ENCODE results near the gene KCNK5.

Gene KCNK5

DNA sequence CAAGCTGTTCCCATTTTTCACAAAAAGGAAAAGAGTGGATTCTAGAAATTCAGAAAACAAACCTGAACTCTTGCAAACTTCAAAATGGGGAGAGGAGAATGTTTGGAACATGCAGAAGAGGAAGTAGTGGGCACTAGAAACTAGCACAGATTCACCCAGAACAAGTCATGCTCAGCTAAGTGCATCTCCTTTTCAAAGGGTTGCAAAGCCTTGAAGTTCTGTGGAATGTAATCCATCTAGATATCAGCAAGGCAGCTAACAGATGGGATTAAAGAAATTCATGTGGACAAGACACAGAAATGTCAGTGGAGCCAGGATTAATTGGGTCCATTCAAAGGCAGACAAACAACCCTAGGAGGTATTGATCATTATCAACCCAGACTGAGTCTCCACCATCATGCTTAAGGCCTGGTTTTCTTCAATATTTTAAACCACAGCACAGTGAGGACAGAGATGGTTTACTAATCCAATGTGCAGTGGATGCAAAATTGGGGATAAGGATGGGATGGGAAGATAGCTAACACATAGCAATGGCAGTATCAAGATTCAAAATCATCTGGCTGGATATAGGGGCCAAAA lies 31.3 kb downstream of the KCNK5 start:
- no peak for DNase-seq (ENCODE audit: low read depth)

DNA sequence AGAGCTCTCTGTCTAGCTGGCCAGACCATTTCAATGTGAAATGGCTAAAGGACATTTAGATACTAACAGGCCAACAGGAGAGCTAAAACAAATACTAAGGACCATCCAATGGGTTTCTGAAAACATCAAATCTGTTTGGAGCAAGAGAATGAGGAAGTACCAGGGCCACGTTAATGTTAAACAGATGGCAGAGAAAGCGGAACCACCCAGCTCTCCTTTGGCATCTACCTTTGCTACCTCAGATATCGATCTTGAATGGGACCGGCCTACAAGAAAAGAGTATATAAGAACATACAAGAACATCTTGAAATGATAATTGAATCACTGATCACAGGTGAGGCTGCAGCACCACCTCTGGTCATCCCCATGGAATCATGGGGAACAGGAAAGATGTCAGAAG lies 31.8 kb downstream of the KCNK5 start:
- no peak for DNase-seq (ENCODE audit: low read depth)

- no peak for DNase-seq (ENCODE audit: low read depth)
Measured at GRCh38 chr6:39196673-39197091, 32.6 kb downstream of the KCNK5 start.

DNA sequence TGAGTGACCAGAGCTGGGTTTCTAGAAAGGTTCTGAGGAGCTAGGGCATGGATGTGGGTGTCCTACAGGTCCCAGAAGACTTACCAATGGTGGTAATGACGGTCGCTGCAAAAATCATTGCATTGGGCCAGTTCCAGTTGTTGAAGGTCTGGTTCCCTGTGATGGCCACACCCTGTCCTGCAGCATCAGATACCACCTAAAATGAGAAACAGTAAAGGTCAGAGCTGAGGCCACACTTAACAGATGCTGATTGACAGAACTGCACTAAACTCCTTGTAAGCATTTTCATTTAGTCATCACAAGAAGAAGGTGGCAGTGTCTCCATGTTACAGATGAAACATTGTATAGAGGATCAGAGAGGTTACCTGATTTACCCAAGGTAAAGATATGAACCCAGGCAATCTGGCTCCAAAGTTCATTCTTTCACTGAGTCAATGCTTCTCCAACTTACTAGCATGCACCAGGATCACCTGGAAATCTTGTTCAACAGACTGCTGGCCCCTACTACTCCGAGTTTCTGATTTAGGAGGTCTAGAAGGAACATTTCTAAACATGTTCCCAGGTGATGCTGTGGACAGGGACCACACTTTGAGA lies 33.4 kb downstream of the KCNK5 start:
- DNase-seq (ENCODE audit: low read depth): no peak

- no peak for DNase-seq (ENCODE audit: low read depth)
Measured at GRCh38 chr6:39194466-39194865, 34.8 kb downstream of the KCNK5 start.

GRCh38 chr6:39193201-39193791 lies 36.0 kb downstream of the KCNK5 start:
- no peak for DNase-seq (ENCODE audit: low read depth)

GRCh38 chr6:39192736-39193135 lies 36.5 kb downstream of the KCNK5 start:
- no peak for DNase-seq (ENCODE audit: low read depth)

GRCh38 chr6:39191236-39191930 lies 37.9 kb downstream of the KCNK5 start:
- no peak for DNase-seq (ENCODE audit: low read depth)

DNA sequence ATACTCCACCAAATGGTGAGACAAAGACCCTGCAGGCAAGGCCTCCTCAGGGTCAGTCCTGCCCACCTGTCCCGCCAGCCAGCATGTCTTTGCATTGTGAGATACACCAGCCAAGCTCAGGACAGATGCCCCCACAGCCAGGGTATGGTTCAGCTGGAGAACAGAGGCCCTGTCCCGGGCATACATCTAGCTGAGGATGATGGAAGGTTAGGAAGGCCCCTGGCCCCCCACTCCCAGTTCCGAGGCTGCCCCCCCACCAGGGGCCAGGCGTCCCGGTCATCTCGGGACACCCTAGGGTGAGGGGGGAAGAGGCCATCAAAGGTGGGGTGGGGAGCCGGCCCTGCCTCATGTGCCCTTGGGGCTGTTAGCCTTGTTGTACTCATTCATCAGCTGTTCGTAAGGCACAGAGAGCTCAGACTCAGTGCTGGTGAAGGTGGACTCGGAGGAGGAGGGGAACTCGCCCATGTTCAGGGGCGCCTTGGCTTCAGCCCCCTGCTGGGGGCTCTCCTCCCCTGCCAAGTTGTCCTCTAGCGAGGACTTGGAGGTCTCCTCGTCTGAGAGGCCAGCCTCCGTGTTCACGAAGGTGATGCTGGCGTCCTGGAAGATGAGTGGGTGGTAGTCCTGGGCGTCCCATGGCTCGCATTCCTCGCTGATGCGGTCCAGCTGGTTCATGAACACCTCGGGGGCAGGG lies 38.6 kb downstream of the KCNK5 start:
- no peak for DNase-seq (ENCODE audit: low read depth)

- no peak for DNase-seq (ENCODE audit: low read depth)
Measured at GRCh38 chr6:39189915-39190544, 39.2 kb downstream of the KCNK5 start.

- DNase-seq (ENCODE audit: low read depth): no peak
Measured at GRCh38 chr6:39189131-39189530, 40.1 kb downstream of the KCNK5 start.

DNA sequence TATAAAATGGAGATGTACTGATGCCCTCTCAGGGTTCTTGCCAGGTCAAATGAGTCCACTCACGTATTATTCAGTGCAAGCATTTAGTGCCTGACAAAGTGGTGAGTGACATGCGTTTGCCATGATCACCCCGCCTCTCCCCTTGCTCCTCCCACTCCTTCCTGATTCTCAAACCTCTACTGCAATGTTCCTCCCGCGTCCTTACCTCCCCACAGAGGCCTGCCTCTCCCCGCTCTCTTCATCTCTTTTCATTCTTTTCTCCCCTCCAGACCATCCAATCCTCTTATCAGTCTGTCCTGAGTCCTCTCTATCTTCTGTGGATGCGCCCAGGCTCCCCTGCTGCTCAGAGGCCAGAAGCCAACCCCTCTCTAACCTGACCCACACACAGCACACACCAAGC lies 40.7 kb downstream of the KCNK5 start:
- no peak for DNase-seq (ENCODE audit: low read depth)

- DNase-seq (ENCODE audit: low read depth): no peak
Measured at GRCh38 chr6:39188098-39188450, 41.2 kb downstream of the KCNK5 start.

GRCh38 chr6:39184906-39185580 lies 44.2 kb downstream of the KCNK5 start:
- DNase-seq (ENCODE audit: low read depth): no peak

DNA sequence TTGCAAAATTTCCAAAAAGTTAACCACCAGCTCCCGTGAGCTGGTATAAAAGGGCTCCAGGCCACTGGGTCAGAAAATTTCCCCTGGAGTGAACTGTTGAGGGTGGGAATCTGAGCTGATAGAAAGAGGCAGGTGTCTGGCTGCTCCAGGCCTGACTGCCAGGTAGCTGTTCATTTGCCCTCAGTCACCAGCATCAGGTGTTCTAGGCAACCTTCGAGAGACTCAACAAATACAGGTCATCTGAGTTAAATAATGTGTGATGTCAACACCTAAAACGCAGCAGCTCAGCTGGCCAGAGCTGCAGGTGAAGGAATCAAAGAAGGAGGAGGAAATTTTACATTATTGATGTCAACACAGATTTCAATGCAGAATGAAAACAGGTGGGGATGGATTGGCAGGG lies 46.7 kb downstream of the KCNK5 start:
- no peak for DNase-seq (ENCODE audit: low read depth)

GRCh38 chr6:39181826-39182225 lies 47.4 kb downstream of the KCNK5 start:
- no peak for DNase-seq (ENCODE audit: low read depth)

GRCh38 chr6:39181333-39181732 lies 47.9 kb downstream of the KCNK5 start:
- no peak for DNase-seq (ENCODE audit: low read depth)

GRCh38 chr6:39178804-39179203 lies 50.5 kb downstream of the KCNK5 start:
- DNase-seq (ENCODE audit: low read depth): no peak

DNA sequence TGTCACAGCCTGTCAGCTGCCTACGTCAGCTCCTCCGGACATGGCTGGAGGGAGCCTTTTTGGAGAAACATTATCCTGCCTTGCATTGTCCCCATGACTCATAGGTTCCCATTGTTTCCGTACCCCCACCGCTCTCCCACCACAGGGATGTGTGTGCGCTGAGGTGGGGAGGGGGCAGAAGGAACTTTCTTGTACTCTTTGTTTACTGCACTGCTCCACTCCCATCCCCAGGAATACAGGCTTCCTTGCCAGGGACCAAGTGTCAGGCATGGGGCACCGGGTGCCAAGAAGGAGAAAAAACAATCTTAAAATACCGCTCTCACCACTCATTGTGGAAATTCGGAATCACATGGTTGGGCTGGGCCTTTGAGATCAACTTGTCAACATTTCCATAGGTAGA lies 51.0 kb downstream of the KCNK5 start:
- no peak for DNase-seq (ENCODE audit: low read depth)

GRCh38 chr6:39177130-39177529 lies 52.1 kb downstream of the KCNK5 start:
- no peak for DNase-seq (ENCODE audit: low read depth)

DNA sequence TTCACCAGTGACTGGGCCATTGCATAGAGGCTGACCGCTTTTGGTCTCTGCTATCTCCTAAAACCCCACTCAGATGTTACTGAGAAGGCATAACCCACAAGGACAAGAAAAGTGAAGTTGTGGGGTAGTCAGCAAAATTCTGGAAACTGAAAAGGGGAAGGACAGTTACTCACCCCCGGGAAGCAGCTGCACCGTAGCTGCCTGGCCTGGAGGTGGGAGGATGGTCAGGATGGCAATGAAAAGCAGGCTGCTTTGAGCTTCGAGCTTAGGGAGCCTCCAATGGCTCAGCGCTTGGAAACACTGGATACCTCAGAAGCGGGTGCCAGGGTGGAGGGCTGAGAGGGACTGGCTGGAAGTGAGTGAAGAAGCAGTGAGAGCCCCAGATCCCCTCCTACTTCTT lies 56.0 kb downstream of the KCNK5 start:
- no peak for DNase-seq (ENCODE audit: low read depth)

DNA sequence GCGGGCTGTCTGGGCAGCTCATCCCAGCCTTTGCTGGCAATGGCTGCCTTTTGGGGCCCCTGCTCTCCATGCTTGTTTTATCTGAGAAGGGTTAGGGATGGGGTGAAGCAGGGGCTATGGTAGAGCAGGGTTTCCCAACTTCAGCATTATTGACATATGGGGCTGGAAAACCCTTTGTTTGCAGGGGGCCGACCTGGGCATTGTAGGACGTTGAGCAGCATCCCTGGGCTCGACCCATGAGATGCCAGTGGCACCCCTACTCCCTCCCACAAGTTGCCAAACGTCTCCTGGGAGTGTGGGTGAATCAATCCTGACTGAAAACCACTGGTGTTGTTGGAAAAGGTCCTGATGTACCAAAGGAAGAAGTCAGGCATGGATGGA lies 56.9 kb downstream of the KCNK5 start:
- no peak for DNase-seq (ENCODE audit: low read depth)

All from stimulated activated CD8-positive, alpha-beta memory T cell treated with anti-CD3 and anti-CD28 coated beads, Interleukin-4, amount 100 ng/mL, for 24 hours (primary cell).